HepG2 (cell line): ENCODE measurements around the gene COG5. TPM values are rescaled to one million over a fixed set of nuclear protein-coding genes. Genes with fewer than 3 reads are reported as not detected.
A peak's percentile ranks its signal among the peaks of the same experiment; 100 is the strongest.

Experiments
- CENPT ChIP-seq: sonication (generic); formaldehyde crosslinking; IDR thresholded peaks from 2 replicates; pipeline ENCODE4 v1.8.0; 2022; ENCODE audit warnings: low read depth, mild to moderate bottlenecking, moderate library complexity, missing genetic modification reagents
- DPF2 ChIP-seq: sonication (generic); formaldehyde crosslinking; IDR thresholded peaks from 2 replicates; pipeline ENCODE4 v1.4.0; 2020; ENCODE audit warnings: mild to moderate bottlenecking, low read depth, missing genetic modification reagents, borderline replicate concordance
- GLI4 ChIP-seq: sonication (generic); formaldehyde crosslinking; IDR thresholded peaks from 2 replicates; pipeline ENCODE4 v1.5.1; 2020; ENCODE audit warnings: missing genetic modification reagents, mild to moderate bottlenecking, moderate library complexity, borderline replicate concordance
- IKZF1 ChIP-seq: fragments of 450-650 bp; IDR thresholded peaks from 2 replicates; pipeline ENCODE4 v1.7.1; 2016
- MTA1 ChIP-seq: sonication (generic); formaldehyde crosslinking; IDR thresholded peaks from 2 replicates; pipeline ENCODE4 v1.4.0; 2020; ENCODE audit warnings: missing genetic modification reagents, mild to moderate bottlenecking, borderline replicate concordance
- NR2F6 ChIP-seq, 2 experiments: IDR thresholded peaks; 2 replicates each; pipeline ENCODE4 v1.6.1; 2016; ENCODE audit warnings: antibody characterized with exemption in 1 of 2, mild to moderate bottlenecking in 1 of 2
- PHF5A ChIP-seq: IDR thresholded peaks from one replicate; pipeline ENCODE4 v1.6.1; 2018; ENCODE audit warnings: low read depth, missing genetic modification reagents; ENCODE audit not compliant: unreplicated experiment
- RFX3 ChIP-seq: IDR thresholded peaks from 2 replicates; pipeline ENCODE4 v1.6.1; 2016; ENCODE audit warnings: missing biosample characterization, missing genetic modification reagents
- RXRA ChIP-seq: sonication (generic); formaldehyde crosslinking; IDR thresholded peaks from 2 replicates; pipeline ENCODE4 v1.5.1; 2020; ENCODE audit warnings: missing genetic modification reagents
- TRIM24 ChIP-seq: sonication (generic); formaldehyde crosslinking; IDR thresholded peaks from 2 replicates; pipeline ENCODE4 v1.8.0; 2022; ENCODE audit warnings: mild to moderate bottlenecking, missing genetic modification reagents
- ZEB1 ChIP-seq: IDR thresholded peaks from 2 replicates; pipeline ENCODE4 v1.6.1; 2012; ENCODE audit warnings: mild to moderate bottlenecking, low read depth, inconsistent platforms; ENCODE audit not compliant: insufficient replicate concordance
- ZFP62 ChIP-seq: sonication (generic); formaldehyde crosslinking; IDR thresholded peaks from 2 replicates; pipeline ENCODE4 v1.4.0; 2020; ENCODE audit warnings: missing genetic modification reagents
- ZNF12 ChIP-seq: sonication (generic); formaldehyde crosslinking; IDR thresholded peaks from 2 replicates; pipeline ENCODE4 v1.5.0; 2020; ENCODE audit warnings: missing genetic modification reagents
- ZNF562 ChIP-seq: sonication (generic); formaldehyde crosslinking; IDR thresholded peaks from 2 replicates; pipeline ENCODE4 v1.8.0; 2022; ENCODE audit warnings: missing genetic modification reagents, borderline replicate concordance
- ZNF567 ChIP-seq: sonication (generic); formaldehyde crosslinking; IDR thresholded peaks from 2 replicates; pipeline ENCODE4 v1.8.1; 2023; ENCODE audit warnings: mild to moderate bottlenecking, missing genetic modification reagents, borderline replicate concordance
- ZNF670 ChIP-seq: sonication (generic); formaldehyde crosslinking; IDR thresholded peaks from 2 replicates; pipeline ENCODE4 v1.8.0; 2022; ENCODE audit warnings: mild to moderate bottlenecking, missing genetic modification reagents, borderline replicate concordance
- ZNF674 ChIP-seq: sonication (generic); formaldehyde crosslinking; IDR thresholded peaks from 2 replicates; pipeline ENCODE4 v1.5.0; 2020; ENCODE audit warnings: low read depth, mild to moderate bottlenecking, missing genetic modification reagents
- ZNF724P ChIP-seq: sonication (generic); formaldehyde crosslinking; IDR thresholded peaks from 2 replicates; pipeline ENCODE4 v1.8.0; 2022; ENCODE audit warnings: missing genetic modification reagents, borderline replicate concordance
- ZNF782 ChIP-seq: sonication (generic); formaldehyde crosslinking; IDR thresholded peaks from 2 replicates; pipeline ENCODE4 v1.4.0; 2020; ENCODE audit warnings: missing genetic modification reagents, mild to moderate bottlenecking, borderline replicate concordance
- ZNF790 ChIP-seq: sonication (generic); formaldehyde crosslinking; IDR thresholded peaks from 2 replicates; pipeline ENCODE4 v1.8.0; 2022; ENCODE audit warnings: missing genetic modification reagents, mild to moderate bottlenecking, borderline replicate concordance
- polyA plus RNA-seq, 8 experiments: library from polyadenylated mRNA; depleted of rRNA in 3 of 8; stranded (reverse) in 7 of 8; unstranded in 1 of 8; fragments of >200 nt; fragmentation: Illumina TruSeq in 4 of 8; extraction: Trizol in 4 of 8; gene quantifications; 2 replicates each; pipeline versions ENCODE4 v1.2.1 to v1.2.3, GENCODE V29; 2011 to 2016; ENCODE audit warnings: low read depth in 4 of 8, missing spikeins in 1 of 8, mixed read lengths in 1 of 8; ENCODE audit not compliant: insufficient read depth in 1 of 8
- total RNA-seq, 5 experiments: library from RNA; depleted of rRNA; stranded (reverse); fragments of >200 nt; fragmentation: Illumina TruSeq; extraction: Trizol; gene quantifications; 2 replicates each; pipeline ENCODE4 v1.2.3, GENCODE V29; 2016; ENCODE audit warnings: low read depth in 1 of 5
- TF ChIP-seq, protein P1 (sequence below): sonication (generic); formaldehyde crosslinking; IDR thresholded peaks from 2 replicates; pipeline ENCODE4 v1.4.0; 2020; ENCODE audit warnings: mild to moderate bottlenecking, low read depth, missing genetic modification reagents
- TF ChIP-seq, protein P2 (sequence below): sonication (generic); formaldehyde crosslinking; IDR thresholded peaks from 2 replicates; pipeline ENCODE4 v1.4.0; 2020; ENCODE audit warnings: missing genetic modification reagents
- TF ChIP-seq, protein P3 (sequence below): IDR thresholded peaks from 2 replicates; pipeline ENCODE4 v1.6.1; 2016; ENCODE audit warnings: missing genetic modification reagents, missing compliant biosample characterization
- TF ChIP-seq, protein P4 (sequence below): sonication (generic); formaldehyde crosslinking; IDR thresholded peaks from 2 replicates; pipeline ENCODE4 v1.4.0; 2020; ENCODE audit warnings: mild to moderate bottlenecking, missing genetic modification reagents, borderline replicate concordance

The COG5 gene
- total and polyA plus RNA-seq, 2 of the 13 experiments (the other 11 are each of a cell fraction or from before 2014, with no cell fraction given), result 20.4 to 31.3 TPM

DNA sequence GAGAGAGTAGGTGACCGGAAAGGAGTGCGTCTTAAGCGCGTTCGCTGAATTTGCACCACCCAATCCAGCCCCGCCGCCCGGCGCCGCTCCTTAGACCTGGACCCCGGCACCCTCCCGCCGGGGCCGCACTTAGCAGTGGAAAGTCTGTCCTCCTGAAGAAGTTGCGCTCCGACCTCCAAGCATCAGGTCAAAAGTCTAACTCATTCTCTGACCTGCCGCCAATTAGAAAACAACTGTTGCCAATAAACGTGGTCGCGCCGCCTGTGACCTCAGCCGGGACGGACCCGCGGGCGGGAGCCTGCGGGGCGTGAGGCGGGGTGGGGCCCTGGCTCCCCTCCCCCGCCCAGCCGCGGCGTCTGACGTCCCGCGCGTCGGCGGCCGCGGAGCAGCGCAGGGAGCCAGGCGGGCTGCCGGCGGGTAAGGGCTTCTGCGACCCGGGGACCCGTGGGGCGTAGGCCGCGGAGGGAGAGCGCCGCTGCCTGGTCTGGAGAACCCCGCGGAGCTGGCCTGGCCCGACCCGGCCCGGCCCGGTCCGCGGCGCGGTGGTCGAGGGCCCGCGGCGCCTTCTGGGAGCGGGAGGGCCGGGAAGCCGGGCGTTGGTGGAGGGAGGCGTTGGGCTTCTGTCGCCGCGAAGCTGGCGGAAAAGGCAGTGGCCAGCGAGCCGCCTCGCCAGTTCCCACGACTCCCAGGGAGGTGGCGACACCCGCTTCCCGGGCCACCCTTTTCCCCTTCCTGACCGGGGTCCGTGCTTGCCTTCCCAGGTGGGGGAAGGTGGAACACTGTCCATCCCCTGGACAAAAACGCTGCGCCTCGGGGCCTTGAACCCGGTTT, 16.4 kb upstream of the COG5 start, which contains the start of gene BCAP29 (continued):
- TF ChIP-seq, protein P1, sequence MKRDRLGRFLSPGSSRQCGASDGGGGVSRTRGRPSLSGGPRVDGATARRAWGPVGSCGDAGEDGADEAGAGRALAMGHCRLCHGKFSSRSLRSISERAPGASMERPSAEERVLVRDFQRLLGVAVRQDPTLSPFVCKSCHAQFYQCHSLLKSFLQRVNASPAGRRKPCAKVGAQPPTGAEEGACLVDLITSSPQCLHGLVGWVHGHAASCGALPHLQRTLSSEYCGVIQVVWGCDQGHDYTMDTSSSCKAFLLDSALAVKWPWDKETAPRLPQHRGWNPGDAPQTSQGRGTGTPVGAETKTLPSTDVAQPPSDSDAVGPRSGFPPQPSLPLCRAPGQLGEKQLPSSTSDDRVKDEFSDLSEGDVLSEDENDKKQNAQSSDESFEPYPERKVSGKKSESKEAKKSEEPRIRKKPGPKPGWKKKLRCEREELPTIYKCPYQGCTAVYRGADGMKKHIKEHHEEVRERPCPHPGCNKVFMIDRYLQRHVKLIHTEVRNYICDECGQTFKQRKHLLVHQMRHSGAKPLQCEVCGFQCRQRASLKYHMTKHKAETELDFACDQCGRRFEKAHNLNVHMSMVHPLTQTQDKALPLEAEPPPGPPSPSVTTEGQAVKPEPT (CRISPR knock-in tag), result no peak
- no peak for TF ChIP-seq ZNF674 (CRISPR knock-in tag)
- TF ChIP-seq ZFP62 (CRISPR knock-in tag), result no peak
- no peak for TF ChIP-seq ZNF670 (CRISPR knock-in tag)
- no peak for TF ChIP-seq ZNF782 (CRISPR knock-in tag)
- TF ChIP-seq MTA1 (CRISPR knock-in tag), result no peak
- no peak for TF ChIP-seq CENPT (CRISPR knock-in tag)
- no peak for TF ChIP-seq RXRA (CRISPR knock-in tag)
- no peak for TF ChIP-seq GLI4
- no peak for TF ChIP-seq IKZF1
- TF ChIP-seq, protein P2, sequence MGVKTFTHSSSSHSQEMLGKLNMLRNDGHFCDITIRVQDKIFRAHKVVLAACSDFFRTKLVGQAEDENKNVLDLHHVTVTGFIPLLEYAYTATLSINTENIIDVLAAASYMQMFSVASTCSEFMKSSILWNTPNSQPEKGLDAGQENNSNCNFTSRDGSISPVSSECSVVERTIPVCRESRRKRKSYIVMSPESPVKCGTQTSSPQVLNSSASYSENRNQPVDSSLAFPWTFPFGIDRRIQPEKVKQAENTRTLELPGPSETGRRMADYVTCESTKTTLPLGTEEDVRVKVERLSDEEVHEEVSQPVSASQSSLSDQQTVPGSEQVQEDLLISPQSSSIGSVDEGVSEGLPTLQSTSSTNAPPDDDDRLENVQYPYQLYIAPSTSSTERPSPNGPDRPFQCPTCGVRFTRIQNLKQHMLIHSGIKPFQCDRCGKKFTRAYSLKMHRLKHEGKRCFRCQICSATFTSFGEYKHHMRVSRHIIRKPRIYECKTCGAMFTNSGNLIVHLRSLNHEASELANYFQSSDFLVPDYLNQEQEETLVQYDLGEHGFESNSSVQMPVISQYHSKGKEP (CRISPR knock-in tag), result no peak; the same call in 1 of the 2 replicates
- TF ChIP-seq PHF5A (CRISPR knock-in tag), result no peak
- TF ChIP-seq ZNF562 (CRISPR knock-in tag), result no peak
- peak; percentile 31 for TF ChIP-seq ZEB1
- TF ChIP-seq ZNF12, result no peak
- no peak; the same call in 1 of the 2 replicates for TF ChIP-seq ZNF790 (CRISPR knock-in tag)
- TF ChIP-seq, protein P3, sequence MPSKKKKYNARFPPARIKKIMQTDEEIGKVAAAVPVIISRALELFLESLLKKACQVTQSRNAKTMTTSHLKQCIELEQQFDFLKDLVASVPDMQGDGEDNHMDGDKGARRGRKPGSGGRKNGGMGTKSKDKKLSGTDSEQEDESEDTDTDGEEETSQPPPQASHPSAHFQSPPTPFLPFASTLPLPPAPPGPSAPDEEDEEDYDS, result 0 out of 2 replicates have a peak, but pooled peaks have one; percentile 14
- no peak for TF ChIP-seq DPF2 (CRISPR knock-in tag)
- TF ChIP-seq, protein P4, sequence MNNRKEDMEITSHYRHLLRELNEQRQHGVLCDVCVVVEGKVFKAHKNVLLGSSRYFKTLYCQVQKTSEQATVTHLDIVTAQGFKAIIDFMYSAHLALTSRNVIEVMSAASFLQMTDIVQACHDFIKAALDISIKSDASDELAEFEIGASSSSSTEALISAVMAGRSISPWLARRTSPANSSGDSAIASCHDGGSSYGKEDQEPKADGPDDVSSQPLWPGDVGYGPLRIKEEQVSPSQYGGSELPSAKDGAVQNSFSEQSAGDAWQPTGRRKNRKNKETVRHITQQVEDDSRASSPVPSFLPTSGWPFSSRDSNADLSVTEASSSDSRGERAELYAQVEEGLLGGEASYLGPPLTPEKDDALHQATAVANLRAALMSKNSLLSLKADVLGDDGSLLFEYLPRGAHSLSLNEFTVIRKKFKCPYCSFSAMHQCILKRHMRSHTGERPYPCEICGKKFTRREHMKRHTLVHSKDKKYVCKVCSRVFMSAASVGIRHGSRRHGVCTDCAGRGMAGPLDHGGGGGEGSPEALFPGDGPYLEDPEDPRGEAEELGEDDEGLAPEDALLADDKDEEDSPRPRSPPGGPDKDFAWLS (CRISPR knock-in tag), result no peak
- TF ChIP-seq NR2F6 (IDR thresholded peaks at IDR 0.05), result no peak
- TF ChIP-seq NR2F6 (CRISPR knock-in tag; IDR thresholded peaks at IDR 0.05), result peak; percentile 25; the same call in 1 of the 2 replicates
- TF ChIP-seq ZNF724P (CRISPR knock-in tag), result peak; percentile 74; the same call in 1 of the 2 replicates
- TF ChIP-seq RFX3, result no peak
- TF ChIP-seq TRIM24 (CRISPR knock-in tag), result no peak
- no peak for TF ChIP-seq ZNF567 (CRISPR knock-in tag)
